ENCODE results near the gene FLNB.
"Not testable (repeated sequence)": the region's sequence is repeated elsewhere in the genome, so short reads cannot be mapped to it uniquely, and the experiment has no call there.

FLNB gene

DNA sequence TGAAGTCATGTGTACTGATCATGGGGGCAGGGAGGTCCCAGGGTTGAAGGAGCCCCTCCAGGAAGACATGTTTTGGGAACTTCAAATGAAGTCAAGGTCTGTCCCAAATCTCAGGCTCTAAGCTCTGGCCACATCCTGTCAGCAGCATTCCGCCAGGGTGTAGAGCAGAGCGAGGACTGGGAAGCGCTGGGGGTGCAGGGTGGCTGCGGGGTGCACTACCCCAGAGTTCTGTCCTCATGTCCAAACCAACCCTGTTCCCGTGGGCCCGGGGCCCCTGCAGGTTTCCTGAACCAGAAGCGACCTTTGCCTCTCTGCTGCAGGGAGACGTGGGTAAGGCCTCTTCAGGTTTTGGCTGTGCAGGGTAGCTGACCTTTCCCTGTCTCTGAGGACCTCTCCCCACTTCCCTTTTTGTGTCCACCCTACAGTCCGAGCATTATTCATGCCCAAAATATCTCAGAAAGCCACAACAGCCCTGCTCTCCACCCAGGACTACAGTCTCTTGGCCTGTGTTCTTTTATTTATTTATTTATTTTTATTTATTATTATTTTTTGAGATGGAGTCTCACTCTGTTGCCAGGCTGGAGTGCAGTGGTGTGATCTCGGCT is 26.6 kb upstream of the FLNB start:
- no peak for DNase-seq

GRCh38 chr3:57982561-57983243 is 25.5 kb upstream of the FLNB start:
- no peak for DNase-seq

DNA sequence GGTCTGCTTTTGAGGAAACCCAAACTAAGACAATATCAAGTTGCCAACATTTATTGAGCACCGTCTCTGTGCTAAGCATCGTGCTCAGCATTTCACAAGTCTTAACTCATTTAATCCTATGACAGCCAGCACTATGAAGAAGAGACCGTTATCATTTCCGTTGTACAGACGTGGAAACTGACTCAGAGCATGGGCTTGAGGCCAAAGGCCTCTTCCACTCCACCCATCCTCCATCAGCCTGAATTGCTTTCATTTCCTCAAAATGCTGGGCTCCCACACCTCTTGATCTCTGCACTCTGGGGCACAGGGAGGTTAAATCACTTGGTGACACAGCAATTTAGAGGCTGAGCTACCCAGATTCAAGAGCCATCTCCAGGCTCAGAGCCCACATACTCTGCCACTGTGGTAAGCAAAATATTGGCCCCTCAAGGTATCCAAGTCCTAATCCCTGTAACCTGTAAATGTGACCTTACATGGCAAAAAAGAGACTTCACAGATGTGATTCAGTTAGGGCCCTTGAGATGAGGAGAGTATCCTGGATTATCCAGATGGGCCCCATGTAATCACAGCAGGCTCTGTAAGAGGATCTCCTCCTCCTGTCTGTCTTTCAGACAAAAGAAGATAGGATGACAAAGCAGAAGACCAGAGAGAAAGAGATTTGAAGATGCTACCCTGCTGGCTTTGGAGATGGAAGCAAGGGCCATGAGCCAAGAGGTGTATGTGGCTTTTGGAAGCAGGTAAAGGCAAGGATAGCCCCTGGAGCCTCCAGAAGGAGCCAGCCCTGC is 24.3 kb upstream of the FLNB start:
- peak; percentile 83 for DNase-seq

GRCh38 chr3:57985176-57985983 is 22.8 kb upstream of the FLNB start:
- DNase-seq = no peak

DNA sequence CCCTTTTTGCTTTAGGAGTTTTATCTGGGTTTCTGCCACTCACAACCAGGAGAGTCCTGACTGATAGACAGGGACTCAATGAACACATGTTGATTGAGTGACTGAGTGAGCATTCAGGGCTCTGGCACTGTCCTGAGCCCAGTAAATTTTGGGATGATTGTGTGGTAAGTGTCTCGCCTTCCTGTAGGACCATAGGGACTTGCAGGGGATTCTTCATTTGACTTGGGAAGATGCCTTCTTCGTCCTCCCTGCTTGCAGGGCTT is 22.3 kb upstream of the FLNB start:
- DNase-seq = no peak

GRCh38 chr3:57986261-57986660 is 22.0 kb upstream of the FLNB start:
- DNase-seq = no peak

DNA sequence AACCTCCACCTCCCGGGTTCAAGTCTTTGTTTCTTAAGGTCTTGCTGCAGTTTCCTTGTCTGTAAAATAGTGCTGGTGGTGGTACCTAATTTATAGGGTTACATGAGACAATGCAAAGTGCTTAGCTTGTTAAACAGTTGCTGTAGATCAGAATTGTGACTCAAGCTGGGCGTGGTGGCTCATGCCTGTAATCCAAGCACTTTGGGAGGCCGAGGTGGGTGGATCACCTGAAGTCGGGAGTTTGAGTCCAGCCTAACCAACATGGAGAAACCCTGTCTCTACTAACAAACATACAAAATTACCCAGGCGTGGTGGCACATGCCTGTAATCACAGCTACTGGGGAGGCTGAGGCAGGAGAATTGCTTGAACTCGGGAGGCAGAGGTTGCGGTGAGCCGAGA is 19.0 kb upstream of the FLNB start:
- DNase-seq = not testable (repeated sequence)

DNA sequence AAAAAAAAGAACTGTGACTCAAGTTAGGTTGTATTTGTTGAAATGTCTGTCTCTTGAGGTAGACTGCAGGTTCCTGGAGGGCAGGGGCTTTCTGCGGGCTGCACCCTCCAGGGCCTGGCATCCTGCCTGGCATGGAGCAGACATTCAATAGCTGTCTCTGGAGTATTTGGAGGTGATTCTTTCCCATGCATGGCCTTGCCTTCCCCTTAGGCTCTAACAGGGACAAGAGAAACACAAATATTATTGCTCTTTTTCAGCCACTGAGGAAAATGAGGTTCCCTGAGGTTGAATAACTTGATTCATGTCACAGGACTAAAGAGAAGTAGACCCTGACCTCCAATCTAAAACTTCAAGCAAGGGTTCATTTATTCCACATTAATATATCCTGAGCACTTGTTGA is 18.6 kb upstream of the FLNB start:
- DNase-seq = no peak

DNA sequence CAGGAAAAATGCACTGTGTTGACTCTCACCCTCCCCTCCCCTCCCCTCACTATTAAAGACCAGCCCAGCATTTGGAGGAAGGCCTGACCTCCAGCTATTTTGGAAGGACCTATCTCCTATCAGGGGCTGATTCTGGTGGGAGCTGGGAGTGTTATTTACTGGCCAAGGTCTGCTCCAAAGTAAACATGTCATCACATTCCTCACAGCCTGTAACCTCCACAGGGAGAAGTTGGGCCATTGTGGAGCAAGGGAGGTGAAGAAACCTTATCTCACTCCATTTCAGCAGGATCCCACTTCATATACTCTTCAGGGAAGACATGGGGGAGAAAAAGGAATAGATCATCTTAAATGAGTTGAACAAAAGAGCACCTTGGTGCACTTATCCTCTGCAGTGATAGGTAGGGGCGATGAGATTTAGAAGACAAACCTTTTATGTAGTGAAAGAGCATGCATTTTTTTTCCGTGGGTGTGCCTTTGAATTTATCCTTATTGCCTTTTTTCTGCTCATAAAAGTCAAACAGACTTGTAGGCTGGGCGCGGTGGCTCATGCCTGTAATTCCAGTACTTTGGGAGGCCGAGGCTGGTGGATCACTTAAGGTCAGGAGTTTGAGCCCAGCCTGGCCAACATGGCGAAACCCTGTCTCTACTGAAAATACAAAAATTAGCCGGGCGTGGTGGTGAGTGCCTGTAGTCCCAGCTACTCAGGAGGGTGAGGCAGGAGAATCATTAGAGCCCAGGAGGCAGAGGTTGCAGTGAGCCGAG is 15.6 kb upstream of the FLNB start:
- no peak for DNase-seq

- no peak for DNase-seq
Observed at GRCh38 chr3:57998366-57999283, 9.6 kb upstream of the FLNB start.

DNA sequence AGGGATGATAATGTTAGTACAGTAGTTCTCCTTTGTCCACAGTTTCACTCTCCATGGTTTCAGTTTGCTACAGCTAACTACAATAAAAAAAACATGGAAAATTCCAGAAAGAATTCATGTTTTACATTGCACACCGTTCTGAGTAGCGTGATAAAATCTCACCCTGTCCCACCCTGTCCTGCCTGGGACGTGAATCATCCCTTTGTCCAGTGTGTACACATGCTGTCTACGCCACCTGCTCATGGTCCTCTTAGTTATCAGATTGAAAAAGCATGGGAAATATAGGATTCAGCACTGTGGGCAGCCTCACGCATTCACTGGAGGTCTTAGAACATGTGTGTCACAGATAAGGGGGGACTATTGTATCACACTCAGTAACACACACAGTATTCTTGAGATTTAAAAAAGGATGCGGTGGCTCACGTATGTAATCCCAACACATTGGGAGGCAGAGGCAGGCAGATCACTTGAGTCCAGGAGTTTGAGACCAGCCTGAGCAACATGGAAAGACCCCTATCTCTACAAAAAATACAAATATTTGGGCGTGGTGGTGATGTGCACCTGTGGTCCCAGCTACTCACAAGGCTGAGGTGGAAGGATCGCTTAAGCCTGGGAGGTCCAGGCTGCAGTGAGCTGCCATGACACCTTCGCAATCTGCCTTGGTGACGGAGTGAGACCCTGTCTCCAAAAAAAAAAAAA is 8.7 kb upstream of the FLNB start:
- no peak for DNase-seq

- DNase-seq = no peak
Observed at GRCh38 chr3:58000306-58001085, 7.7 kb upstream of the FLNB start.

- DNase-seq = no peak
Observed at GRCh38 chr3:58001086-58001467, 7.1 kb upstream of the FLNB start.

- DNase-seq = no peak
Observed at GRCh38 chr3:58001979-58002378, 6.2 kb upstream of the FLNB start.

DNA sequence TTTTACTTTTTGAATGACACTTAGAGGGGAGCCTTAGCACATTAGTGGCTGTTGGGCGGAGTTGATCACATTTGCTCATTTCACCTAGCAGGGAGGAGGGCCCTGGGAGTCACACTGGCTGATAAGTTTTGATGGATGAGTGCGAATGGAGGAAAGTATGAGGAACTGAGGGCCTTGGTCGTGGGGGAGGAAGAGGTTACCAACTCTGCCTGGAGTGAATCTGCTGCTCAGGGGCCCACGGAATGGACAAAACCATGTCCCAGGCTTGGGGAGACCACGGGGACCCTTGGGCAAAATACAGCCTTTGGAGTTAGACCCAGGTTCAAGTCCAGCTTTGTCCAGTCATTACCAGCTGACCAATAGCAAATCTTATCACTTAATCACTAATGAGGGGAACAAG is 5.1 kb upstream of the FLNB start:
- DNase-seq = no peak

- no peak for DNase-seq
Observed at GRCh38 chr3:58004973-58005372, 3.2 kb upstream of the FLNB start.

- DNase-seq = no peak
Observed at GRCh38 chr3:58005669-58006068, 2.6 kb upstream of the FLNB start.

DNA sequence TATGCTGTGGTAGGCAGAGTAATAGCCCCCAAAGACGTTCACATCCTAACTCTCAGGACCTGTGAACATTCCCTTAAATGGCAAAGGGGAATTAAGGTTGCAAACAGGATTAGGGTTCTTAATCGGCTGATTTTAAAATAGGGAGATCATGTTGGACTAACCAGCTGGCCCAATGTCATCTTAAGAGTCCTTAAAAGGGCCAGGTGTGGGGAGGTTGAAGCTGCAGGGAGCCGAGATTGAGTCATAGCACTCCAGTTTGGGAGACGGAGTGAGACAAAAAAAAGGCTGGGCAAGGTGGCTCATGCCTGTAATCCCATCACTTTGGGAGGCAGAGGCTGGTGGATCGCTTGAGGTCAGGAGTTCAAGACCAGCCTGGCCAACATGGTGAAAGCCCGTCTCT is 1.6 kb upstream of the FLNB start:
- no peak for DNase-seq

DNA sequence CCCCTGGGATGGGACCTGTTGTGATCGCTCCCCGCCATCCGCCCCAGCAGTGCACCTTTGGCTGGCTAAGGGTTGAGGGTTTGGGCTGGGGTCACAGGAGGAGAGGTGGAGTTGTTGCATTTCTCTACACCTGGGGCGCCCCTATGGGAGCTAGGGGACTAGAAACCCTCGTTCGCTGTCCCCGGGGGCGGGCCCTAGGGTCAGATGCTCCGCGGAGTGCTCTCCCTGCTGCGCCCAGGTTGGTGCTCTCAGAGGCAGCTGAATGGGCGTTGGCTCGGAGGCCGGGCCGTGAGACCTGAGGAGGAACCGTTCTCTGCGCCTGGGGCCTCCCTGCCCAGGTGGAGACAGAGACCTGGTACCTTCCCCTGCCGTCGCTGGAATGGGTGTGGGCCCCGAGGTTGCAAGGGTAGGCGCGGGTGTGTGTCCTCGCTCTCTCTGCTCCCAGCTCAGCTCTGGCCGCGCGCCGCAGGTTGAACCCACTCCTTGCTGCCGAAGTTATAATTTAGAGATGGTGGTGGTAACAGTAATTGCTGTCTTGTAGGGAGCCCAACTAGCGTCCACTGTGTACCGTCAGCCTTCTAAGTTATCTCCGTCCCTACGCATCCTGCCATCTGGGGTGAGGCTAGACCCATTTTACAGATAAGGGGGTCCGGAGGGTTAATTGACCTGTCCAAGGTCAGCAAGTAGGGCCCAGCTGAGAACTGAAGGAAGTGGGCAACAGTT is 965 bp downstream of the FLNB start:
- DNase-seq = peak; percentile 54
